Activated T-helper 1 cell treated with anti-CD3 and anti-CD28 coated beads, Interleukin-2, amount 50 U/mL, for 16 hours (primary cell): ENCODE data around the gene ZBTB20.

Experiments used
- DNase-seq, 2 donors: peaks; one replicate each; pipeline ENCODE4 v3.0.0-alpha.2; 2020; ENCODE audit warnings: low read depth in 1 of 2, low spot score in 1 of 2

ZBTB20 gene

DNA sequence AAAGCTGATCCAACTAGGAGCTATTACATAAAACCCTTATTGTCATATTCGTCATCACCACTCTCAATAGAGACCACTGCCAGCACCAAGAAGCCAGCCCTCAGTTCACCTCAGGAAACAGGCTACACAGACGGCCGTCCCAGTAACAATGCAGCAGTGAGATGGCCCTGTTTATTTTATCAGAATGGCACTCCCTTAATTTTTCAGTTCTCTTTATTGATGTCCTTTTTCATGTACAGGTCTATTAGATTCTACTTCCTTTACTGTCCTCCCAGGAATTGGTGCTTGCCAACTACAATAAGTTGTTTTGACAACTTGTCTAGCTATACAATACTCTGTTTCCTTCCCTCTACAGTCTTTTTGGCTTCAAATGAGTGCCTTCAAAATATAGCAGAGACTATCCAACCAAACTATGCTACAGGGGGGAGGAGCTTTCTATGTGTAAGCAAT, 272.5 kb downstream of the ZBTB20 start:
- DNase-seq = no peak

DNA sequence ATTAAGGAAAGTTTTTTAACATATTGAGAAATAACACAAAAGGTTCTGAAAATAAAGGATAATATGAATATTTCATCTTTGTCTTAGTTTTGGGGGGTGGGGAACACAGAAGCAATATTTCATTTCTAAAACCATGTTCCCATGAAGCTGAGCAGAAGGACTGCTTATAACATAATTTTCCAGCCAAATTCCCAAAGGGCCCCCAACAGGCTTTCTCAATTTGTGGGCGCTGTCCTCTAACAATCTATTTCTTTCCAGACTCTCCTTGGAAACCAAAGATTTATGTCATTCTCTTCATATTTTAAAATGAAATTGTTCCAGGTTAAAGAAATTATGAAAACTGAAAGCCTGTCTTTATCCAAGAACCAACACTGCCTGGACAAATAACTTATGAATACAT, 273.5 kb downstream of the ZBTB20 start:
- DNase-seq = no peak

GRCh38 chr3:114872588-114872987, 274.5 kb downstream of the ZBTB20 start:
- DNase-seq = no peak

GRCh38 chr3:114872050-114872449, 275.0 kb downstream of the ZBTB20 start:
- DNase-seq = no peak

DNA sequence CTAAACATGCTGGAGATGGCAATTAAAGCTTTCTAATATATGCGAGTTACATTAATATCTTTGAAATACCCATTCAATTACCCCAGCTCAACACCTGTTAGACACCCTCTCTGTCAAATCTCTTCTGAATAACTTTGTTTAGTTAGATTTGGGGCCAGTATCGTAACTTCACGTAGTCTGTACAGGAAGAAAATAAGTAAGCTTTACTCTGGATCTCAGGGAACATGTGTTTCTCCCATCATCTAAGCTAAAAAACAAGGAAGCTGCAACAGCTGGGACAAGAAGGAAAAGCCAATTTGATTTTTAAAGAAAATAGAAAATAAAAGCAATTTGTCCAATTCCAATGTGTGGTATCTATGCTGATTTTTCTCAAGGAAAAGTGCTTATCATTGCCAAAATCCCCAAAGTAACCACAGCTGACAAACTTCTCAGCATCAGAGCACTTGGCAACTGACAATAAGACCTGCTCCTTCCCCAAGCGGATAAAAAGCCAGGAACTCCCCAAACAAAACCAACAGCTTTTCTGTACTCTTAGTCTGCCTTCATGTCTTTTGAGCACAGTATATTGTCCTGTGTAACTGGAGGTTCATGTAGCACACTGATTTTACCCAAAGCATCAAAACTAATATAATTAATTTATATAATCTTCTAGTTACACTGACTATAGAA, 279.1 kb downstream of the ZBTB20 start:
- no peak for DNase-seq

DNA sequence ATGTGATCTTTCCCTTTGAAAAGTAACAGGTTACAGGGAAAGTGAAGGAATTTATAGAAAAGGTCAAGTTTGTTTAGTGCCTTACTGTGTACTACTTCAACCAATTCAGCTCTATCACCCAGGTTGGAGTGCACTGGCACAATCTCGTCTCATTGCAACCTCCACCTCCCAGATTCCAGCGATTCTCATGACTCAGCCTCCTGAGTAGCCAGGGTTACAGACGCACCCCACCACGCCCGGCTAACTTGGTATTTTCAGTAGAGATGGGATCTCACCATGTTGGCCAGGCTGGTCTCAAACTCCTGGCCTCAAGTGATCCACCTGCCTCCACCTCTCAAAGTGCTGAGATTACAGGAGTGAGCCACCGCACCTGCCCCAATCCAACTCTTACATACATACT, 279.7 kb downstream of the ZBTB20 start:
- DNase-seq = no peak

DNA sequence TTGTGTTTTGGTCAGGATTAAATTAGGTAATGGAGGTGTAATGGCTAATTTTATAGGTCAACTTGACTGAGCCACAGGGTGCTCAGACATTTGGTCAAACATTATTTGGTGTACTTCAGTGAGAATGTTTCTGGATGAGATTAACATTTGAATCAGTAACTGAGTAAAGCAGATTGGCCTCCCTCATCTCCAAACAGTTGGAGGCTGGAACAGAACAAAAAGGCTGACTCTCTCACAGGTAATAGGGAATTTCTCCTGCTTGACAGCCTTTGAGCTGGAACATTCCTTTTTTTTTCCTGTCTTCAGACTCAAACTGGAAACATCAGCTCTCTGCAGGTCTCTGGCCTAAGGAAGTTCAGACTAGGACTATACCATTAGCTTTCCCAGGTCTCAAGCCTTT, 280.7 kb downstream of the ZBTB20 start:
- DNase-seq = no peak

- DNase-seq = no peak
Measured at GRCh38 chr3:114864970-114865369, 282.1 kb downstream of the ZBTB20 start.

- DNase-seq = no peak
Measured at GRCh38 chr3:114863848-114864247, 283.2 kb downstream of the ZBTB20 start.

- DNase-seq = no peak
Measured at GRCh38 chr3:114861666-114862065, 285.4 kb downstream of the ZBTB20 start.

DNA sequence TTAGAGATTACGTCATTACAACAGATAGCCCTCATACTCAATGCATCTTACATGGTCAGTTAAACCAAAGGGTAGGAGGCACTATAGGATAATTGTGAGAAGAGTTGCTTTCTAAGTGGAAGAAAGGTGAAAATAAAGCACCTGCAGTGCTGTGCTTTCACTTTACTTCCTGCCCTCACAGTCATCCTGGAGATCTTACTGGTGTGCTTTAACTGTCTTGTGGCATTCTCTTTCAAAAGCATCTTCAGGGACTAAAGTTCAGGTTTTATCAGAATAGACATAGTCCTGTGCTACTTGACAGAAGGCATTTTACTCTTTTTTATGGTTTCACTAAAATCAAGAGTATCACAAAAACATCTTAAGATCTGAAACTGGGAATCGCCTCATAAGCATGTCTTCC, 286.6 kb downstream of the ZBTB20 start:
- no peak for DNase-seq

DNA sequence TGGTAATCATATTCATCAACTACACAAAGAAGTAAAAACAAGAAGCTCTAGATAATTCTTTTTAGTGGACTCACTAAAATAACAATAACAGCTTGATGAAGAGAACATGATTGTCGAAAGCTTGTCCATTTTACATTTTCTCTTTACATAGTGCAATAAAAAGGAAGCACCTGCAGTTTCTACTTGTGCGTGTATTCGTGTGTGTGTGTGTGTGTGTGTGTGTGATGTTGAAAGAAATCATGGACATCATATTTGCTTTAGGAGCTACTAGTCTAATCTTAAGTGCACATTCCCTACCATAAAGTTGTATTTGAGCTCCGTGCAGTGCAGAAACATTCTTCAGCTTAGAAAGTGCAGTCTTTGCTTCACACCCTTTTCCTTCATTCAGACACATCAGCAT, 288.8 kb downstream of the ZBTB20 start:
- DNase-seq = no peak

DNA sequence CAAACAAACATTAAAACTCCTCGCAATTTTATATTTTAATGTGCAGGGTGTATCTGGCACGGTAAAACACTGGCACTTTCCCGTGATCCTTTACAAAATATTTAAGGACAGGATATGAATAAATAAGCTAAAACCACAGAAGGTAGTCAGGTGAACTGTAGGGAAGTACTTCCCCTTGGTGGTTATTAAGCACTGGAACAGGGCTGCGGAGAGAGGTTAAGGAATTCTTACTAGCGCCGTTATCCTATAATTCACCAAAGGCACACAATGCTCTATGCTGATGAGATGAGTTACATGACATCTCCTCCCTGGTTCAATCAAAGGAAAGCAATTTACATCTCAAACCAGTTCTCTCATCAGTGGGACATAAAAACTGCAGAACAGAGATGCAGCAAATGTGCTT, 289.8 kb downstream of the ZBTB20 start:
- DNase-seq = no peak

DNA sequence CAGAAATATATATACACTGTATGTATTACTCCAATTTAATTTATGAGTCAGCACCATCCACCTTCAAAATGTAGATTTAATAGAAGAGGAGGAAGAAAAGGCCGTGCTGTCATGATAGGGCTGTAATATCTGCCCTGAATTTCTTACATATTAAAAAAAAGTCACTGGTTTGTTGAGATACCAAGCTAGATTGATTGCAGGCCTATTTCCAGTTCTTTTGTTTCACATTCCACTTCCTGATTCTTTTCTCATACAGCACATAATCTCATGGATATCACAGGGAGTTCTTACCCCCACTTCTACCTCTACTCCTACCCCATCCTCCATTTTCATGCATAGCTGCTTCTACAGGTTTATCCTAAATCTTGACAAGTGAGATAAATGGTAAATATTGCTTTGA, 290.3 kb downstream of the ZBTB20 start:
- no peak for DNase-seq

GRCh38 chr3:114855839-114856238, 291.2 kb downstream of the ZBTB20 start:
- DNase-seq = no peak

DNA sequence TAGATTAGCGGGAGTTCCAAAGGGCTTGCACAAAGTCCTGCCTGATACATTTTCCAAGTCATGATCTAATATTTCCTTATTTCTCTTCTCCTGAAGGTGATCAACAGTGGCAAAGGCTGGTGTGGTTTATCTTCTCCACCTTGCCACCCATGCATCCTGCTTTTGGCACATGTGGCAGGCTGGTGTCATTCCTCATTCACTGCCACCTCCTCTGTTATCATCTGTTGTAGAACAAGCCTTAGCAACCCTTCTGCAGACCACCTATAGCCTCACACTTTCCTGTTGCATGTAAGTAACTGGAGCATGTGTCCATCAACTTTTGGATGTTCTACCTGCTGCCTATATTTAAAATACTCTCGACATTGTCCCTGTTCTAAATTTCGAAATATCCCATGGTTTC, 294.1 kb downstream of the ZBTB20 start:
- DNase-seq = no peak

DNA sequence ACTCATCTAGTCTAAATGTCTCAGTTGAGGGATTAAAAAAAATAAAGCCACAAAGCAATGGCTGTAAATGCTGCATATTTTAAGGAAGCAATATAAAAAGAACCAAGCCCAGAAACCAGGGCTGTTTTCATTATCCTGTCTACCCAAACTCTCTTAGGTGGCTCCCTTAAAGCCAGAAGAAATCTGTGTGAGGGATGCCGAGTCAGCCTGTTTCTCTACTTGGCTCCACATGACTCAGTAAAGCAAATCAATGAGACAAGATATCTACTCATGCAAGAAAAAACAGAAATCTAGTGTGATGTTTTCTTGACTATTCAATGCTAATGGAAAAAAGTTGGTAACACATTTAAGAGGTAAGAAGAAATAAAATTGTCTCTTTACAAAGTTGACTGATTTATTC, 296.2 kb downstream of the ZBTB20 start:
- DNase-seq = no peak

DNA sequence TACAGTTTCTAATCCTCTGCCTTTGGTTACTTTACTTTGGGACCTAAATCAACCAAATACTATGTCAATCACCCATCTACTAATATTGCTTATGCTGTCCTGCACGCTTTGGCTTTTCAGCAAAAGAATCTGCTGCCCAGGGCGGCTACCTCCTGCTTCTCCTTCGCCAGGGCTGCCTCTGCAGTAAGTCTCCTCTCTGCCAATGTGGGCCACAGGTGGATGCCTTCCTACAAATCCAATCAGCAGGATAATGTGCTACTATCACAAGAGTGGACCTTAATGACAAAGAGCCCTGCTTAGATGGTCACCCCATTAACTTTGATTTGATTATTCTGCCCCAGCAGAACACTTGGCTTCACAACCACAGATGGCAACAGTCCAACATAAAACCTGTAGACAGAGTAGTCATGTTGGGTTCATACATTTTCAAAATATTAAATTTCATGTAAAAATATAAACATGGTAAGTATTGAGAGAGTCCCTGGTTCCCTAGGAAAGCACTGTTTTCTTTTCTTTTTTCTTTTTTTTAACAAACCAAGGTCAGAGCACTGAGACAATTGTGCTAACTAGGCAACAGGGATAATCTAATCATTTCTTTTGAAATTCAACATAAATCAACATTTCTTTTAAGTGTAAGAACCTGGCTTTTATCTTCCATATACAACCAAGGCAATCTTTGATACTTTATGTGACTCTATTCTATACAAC, 298.3 kb downstream of the ZBTB20 start:
- no peak for DNase-seq

GRCh38 chr3:114848082-114848481, 299.0 kb downstream of the ZBTB20 start:
- no peak for DNase-seq

- DNase-seq = no peak
Measured at GRCh38 chr3:114847564-114847963, 299.5 kb downstream of the ZBTB20 start.

GRCh38 chr3:114846779-114847178, 300.3 kb downstream of the ZBTB20 start:
- no peak for DNase-seq

DNA sequence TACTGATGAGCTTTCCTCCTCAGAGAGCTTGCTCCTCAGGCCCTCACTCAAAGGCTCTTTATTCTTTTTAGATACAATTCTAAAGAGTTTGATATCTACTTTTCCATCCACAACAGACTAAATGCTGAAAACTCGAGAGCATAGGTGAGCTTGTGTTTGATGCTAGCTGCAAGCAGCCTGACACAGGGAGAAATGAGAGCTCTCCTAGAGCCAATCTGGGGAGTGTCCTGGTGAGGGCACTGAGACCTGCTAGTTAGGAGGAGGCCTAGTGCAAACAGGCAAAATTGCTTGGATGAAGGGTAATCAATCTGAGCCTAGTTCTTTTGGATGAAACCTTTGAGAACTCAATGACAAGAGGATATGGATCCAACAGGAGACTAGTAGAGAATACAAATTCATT, 300.8 kb downstream of the ZBTB20 start:
- DNase-seq = no peak

DNA sequence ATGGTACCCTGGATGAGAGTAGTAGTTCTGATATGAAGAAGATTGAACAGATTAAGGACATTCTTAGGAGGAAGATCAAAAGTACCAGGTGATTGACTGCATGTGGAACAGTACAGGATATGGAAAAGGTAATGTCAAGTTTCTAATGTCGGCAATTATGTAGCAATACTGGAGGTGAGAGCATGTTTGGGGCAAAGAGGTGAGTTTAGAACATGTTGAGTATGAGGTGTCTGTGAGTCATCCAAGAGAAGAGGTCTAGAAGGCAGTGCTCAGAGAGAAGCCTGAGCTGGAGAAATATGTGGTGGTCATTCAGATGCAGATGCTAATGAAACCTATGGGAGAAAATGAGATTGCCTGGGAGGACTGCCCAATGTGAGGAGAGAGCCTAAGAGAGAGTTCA, 305.6 kb downstream of the ZBTB20 start:
- DNase-seq = no peak
